GM18526 (cell line): ENCODE measurements around the gene PHF14.

Experiments used
- POLR2A ChIP-seq: IDR thresholded peaks from 3 replicates; pipeline ENCODE4 v1.6.1; 2011; ENCODE audit not compliant: insufficient read length; ENCODE audit errors: extremely low read depth

Gene PHF14

DNA sequence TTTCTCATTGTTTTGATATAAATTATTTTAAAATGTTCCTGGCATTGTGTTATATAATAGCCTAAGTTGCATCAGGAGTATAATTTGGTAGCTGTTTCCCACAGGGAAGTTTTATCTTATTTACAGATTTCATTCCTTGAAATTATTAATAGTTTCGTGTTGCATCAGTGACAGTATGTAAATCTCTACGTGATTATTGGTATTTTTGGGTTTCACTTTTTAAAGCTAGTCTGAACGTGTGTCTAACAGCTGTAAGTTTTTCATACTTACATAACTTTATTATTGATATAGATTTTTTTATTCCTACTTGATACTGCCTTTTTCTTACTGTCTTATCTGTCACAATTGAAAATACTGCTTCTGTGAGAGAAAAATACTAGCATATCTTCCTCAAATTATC, 167.9 kb downstream of the PHF14 start:
- no peak for TF ChIP-seq POLR2A

GRCh38 chr7:11153694-11154093, 180.0 kb downstream of the PHF14 start:
- no peak for TF ChIP-seq POLR2A

GRCh38 chr7:11155883-11156282, 182.2 kb downstream of the PHF14 start:
- TF ChIP-seq POLR2A, result no peak

- no peak for TF ChIP-seq POLR2A
Observed at GRCh38 chr7:11161499-11161898, 187.8 kb downstream of the PHF14 start.

- no peak for TF ChIP-seq POLR2A
Observed at GRCh38 chr7:11163220-11163619, 189.5 kb downstream of the PHF14 start.

DNA sequence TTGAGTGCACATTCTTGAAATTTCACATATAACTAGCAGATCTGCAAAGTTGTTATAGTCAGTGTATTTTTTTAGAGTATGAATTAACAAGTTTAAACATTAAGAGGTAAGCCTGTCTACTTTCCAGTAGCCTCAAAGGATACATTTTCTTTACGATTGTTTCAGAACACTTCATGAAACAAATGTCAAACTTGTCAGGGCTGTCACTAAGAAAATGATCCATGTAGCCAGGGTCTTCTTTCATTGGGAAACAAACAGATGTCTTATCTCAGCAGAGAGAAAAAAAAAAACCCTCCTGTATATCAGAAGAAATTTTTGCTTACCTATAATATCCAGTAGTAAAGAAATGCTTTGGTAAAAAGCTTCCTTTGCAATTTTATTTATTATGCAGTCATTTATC, 192.4 kb downstream of the PHF14 start:
- TF ChIP-seq POLR2A, result no peak

DNA sequence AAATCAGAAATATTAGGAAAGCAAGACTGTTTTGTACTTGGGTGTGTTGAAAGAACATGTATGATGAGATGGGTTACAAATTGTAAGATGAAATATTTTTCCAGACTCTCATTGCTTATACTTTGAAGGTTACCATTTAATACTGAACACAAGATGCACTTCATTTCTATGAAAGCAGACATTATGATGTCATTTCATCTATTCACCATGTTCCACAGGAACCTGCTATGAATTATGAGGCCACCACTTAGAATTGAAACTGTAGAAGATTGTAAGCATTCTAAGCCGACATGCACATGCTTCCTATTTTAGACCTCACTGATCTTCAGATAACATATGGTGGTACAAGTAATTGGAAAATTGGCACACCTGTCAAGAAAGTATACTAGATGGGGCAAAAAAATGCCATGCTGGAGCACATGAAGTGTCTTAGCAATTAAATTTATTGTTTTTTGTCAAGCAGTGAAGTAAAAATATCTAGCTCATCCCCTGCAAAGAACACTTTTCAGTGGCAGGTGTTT, 195.0 kb downstream of the PHF14 start:
- no peak for TF ChIP-seq POLR2A

- no peak for TF ChIP-seq POLR2A
Observed at GRCh38 chr7:11170175-11170574, 196.5 kb downstream of the PHF14 start.

DNA sequence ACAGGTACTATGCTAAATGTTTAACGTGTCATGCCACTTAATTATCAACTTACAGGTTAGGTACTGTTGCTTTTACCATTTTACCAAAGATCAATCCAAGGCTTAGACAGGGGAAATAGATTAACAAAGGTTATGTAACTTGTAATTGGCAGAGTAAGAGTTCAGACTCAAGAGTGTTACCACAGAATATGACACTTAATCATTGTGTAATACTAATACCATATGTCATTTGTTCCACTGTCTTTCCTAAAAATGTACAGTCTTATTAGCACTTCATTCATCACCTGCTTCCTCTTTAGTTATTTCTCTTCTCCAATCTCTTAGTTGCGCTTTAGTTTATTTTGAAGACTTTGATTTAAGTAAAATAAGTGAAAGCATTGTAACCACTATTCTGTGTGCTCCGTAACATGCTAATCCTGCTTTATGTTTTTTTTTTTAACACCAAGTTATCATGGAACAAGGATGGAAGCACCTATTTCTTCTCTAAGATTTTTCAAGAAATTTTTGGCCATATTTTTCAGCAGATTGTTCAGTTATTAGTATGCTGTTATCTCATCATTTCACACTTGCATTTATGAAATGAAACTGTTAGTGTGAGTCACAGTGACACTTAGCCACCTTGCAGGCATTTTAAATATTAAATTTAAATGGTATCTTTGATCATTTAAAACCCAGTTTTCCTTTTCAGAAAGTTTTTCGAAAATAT, 197.3 kb downstream of the PHF14 start:
- no peak for TF ChIP-seq POLR2A

DNA sequence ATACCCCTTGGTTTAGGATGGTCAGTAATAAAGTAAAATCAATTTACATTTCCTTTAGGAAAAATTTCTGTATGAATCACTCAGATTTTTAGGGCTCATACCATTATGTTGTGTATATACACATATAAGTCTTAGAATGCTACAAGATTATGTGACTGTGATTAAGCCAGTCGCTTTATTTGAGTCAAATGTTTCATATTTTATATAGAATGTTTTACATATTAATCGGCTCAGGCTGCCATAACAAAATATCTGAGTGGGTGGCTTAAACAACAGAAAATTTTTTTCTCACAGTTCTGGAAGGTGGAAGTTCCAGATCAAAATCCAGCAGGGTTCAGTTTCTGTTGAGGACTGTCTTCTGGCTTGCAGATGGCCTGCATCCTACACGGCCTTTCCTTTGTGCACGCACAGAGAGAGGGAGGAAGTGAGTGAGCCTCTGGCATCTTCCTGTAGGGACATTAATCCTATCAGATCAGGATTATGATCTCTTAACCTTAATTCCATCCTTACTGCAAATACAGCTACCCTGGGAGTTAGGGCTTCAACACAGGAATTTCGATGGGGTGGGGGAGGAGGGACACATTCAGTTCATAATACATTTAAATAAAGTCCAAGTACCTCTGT, 198.0 kb downstream of the PHF14 start:
- TF ChIP-seq POLR2A, result no peak

DNA sequence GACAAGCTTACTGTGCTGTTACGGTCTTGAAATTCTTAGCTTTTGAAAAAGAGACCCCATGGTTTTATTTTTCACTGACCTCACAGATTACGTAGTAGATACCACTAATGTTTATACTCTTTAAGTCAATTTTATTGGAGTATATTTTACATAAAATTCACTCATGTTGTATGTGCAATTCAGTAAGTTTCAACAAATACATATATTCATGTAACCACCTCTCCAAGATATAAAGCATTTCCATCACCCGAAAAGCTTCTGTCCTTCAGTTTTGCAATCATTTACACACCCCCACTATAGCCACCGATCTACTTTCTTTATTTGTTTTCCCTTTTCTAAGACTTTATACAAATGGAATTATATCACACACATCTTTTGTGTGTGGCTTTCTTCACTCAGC, 199.2 kb downstream of the PHF14 start:
- no peak for TF ChIP-seq POLR2A

GRCh38 chr7:11175371-11175770, 201.7 kb downstream of the PHF14 start:
- no peak for TF ChIP-seq POLR2A

GRCh38 chr7:11175887-11176286, 202.2 kb downstream of the PHF14 start:
- TF ChIP-seq POLR2A, result no peak

DNA sequence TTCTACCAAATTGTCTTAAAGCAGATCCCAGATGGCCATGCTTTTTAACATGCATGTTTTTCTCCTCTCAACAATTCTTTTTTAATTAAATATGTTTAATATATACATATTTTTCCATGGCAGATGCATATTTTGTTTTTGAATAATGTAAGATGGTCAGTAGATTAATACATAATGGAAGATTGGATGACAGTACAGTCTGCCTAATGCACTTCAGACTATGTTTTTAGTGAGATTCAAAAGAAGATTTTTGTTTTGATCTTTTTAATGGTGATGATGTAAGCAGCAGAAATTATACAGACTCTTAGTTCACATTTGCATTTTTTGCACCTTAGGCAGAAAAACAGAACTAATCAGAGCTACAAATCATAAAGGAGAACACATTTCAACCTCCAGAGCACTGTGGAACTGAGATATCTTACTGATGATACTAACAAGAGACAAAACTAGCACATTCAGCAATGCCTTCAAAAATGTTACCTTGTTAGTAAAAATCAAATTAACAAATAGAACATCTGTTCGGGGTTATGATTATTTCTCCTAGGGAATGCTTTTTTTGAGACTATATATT, 203.4 kb downstream of the PHF14 start:
- no peak for TF ChIP-seq POLR2A

GRCh38 chr7:11177793-11178192, 204.1 kb downstream of the PHF14 start:
- no peak for TF ChIP-seq POLR2A

DNA sequence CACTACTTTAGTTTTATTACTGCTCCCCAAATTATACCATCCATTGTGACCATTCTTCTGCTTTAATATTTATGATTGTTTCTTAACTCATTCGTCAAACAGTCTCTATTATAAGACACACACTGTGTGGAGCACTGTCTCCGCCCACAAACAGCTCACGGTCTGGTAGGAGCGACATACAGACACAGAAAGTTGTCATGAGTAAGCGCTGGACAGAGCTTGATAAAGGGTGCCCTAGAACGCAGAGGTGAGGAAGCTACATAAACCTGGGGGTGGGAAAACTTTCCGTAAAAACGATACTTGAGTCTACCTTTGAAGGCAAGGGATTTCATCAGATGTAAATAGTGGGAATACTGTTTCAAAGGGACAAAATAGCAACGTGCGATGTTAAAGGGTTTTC, 207.9 kb downstream of the PHF14 start:
- no peak for TF ChIP-seq POLR2A
